Erythroblast (primary cell): ENCODE results near the gene FARP1.

Experiments
- GATA1 ChIP-seq: IDR thresholded peaks from 2 replicates; pipeline ENCODE4 v1.6.1; 2011; ENCODE audit warnings: low read depth, mild to moderate bottlenecking, control low read depth, low read length, moderate library complexity
- POLR2A ChIP-seq: IDR thresholded peaks from 2 replicates; pipeline ENCODE4 v1.6.1; 2011; ENCODE audit warnings: mild to moderate bottlenecking, low read length

DNA sequence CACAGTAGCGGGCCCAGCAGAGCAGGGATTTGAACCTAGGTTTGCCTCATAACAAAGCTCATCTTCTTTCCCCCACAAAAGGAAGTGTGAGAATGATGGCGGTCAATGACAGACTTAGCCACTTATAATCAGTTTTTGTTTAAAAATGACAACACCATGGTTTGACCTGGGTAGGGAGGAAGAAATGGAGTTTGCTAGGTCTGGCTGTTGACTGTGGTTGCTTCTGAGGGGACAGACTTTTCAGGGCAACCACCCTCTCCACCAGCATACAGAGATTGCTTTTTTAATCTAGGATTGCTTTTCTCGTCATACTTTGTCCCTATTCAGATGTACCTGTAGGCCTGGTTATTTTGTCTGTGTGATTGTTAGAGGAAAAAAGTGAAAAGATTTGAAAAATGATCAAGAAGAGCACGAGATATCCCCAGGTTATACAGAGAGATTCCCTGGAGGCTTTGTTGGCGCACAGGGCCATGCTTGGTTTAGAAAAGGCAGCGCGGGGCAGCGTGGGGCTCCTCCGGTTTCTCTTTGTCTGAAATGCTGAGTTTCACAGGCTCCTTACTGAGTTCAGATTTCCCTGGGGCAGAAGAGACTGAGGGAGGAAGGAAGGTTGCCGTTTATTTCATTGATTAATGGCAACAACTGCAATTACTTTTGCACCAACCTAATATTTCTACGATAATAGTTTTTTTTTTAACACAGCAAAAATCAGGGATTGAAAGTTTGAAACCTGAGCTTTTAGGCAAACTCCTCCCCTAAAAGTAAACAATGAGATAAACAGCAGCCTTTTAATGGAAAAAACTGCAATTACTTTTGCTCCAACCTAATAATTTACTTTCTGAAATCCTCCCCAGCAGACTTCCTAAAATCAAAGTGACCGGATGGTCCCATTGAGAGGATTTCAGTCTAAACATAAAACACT lies 131.2 kb downstream of the FARP1 start:
- TF ChIP-seq POLR2A (no peak), GATA1 (no peak)
